IPS-18a (cell line): ENCODE data around the gene DYSF.

ENCODE experiments used
- H3K27ac ChIP-seq: one replicate; pipeline ENCODE4 v1.5.1; 2013; ENCODE audit warnings: low read length
- H3K27me3 ChIP-seq: one replicate; pipeline ENCODE4 v1.6.1; 2013; ENCODE audit warnings: mild to moderate bottlenecking, low read length; ENCODE audit not compliant: control insufficient read depth, insufficient read depth
- H3K36me3 ChIP-seq: one replicate; pipeline ENCODE4 v1.6.1; 2013; ENCODE audit warnings: low read depth, low read length; ENCODE audit not compliant: control insufficient read depth
- H3K4me1 ChIP-seq: one replicate; pipeline ENCODE4 v1.6.1; 2013; ENCODE audit warnings: low read depth, low read length; ENCODE audit not compliant: control insufficient read depth
- H3K4me3 ChIP-seq: one replicate; pipeline ENCODE4 v1.5.1; 2013; ENCODE audit warnings: low read length
- H3K9ac ChIP-seq: one replicate; pipeline ENCODE4 v1.6.1; 2013; ENCODE audit warnings: mild to moderate bottlenecking, low read length, moderate library complexity
- H3K9me3 ChIP-seq: one replicate; pipeline ENCODE4 v1.6.1; 2013; ENCODE audit warnings: low read depth, low read length; ENCODE audit not compliant: control insufficient read depth

DYSF gene

GRCh38 chr2:71658771-71659170 lies 205.4 kb downstream of the DYSF start:
- no peak overlapping the region for H3K27ac ChIP-seq
- no peak overlapping the region for H3K9ac ChIP-seq
- H3K27me3 ChIP-seq: no peaks in the 10 kb centered on the region
- no peak overlapping the region for H3K4me3 ChIP-seq
- no peaks in the 10 kb centered on the region for H3K9me3 ChIP-seq
- H3K4me1 ChIP-seq: no peaks in the 10 kb centered on the region
- no peaks in the 10 kb centered on the region for H3K36me3 ChIP-seq

GRCh38 chr2:71659868-71660518 lies 206.6 kb downstream of the DYSF start:
- H3K9me3 ChIP-seq: no peaks in the 10 kb centered on the region
- no peak overlapping the region for H3K9ac ChIP-seq
- no peaks in the 10 kb centered on the region for H3K36me3 ChIP-seq
- H3K27ac ChIP-seq: no peak overlapping the region
- no peak overlapping the region for H3K4me3 ChIP-seq
- no peaks in the 10 kb centered on the region for H3K27me3 ChIP-seq
- H3K4me1 ChIP-seq: no peaks in the 10 kb centered on the region

- H3K4me3 ChIP-seq: no peak overlapping the region
- H3K27ac ChIP-seq: no peak overlapping the region
- no peaks in the 10 kb centered on the region for H3K9me3 ChIP-seq
- H3K36me3 ChIP-seq: no peaks in the 10 kb centered on the region
- H3K4me1 ChIP-seq: no peaks in the 10 kb centered on the region
- H3K27me3 ChIP-seq: no peaks in the 10 kb centered on the region
- H3K9ac ChIP-seq: no peak overlapping the region
These were observed 208.4 kb downstream of the DYSF start for GRCh38 chr2:71661782-71662181.

GRCh38 chr2:71662665-71663394 lies 209.5 kb downstream of the DYSF start:
- Histone ChIP-seq H3K27ac (no peak overlapping the region), H3K27me3 (no peaks in the 10 kb centered on the region), H3K4me3 (no peak overlapping the region), H3K9me3 (no peaks in the 10 kb centered on the region), H3K9ac (no peak overlapping the region), H3K4me1 (no peaks in the 10 kb centered on the region), H3K36me3 (no peaks in the 10 kb centered on the region)

GRCh38 chr2:71664161-71664560 lies 210.8 kb downstream of the DYSF start:
- Histone ChIP-seq H3K4me3 (no peak overlapping the region), H3K4me1 (no peaks in the 10 kb centered on the region), H3K9ac (no peak overlapping the region), H3K27ac (no peak overlapping the region), H3K36me3 (no peaks in the 10 kb centered on the region), H3K9me3 (no peaks in the 10 kb centered on the region), H3K27me3 (no peaks in the 10 kb centered on the region)

- Histone ChIP-seq H3K4me1 (no peaks in the 10 kb centered on the region), H3K27ac (no peak overlapping the region), H3K27me3 (no peaks in the 10 kb centered on the region), H3K9ac (no peak overlapping the region), H3K4me3 (no peak overlapping the region), H3K36me3 (no peaks in the 10 kb centered on the region), H3K9me3 (no peaks in the 10 kb centered on the region)
These were observed 212.1 kb downstream of the DYSF start for GRCh38 chr2:71665168-71666093.

- H3K4me1 ChIP-seq: no peaks in the 10 kb centered on the region
- H3K36me3 ChIP-seq: no peaks in the 10 kb centered on the region
- H3K9ac ChIP-seq: no peak overlapping the region
These were observed 212.7 kb downstream of the DYSF start for GRCh38 chr2:71666094-71666474.

GRCh38 chr2:71667256-71668182 lies 214.2 kb downstream of the DYSF start:
- H3K4me1 ChIP-seq: no peaks in the 10 kb centered on the region
- H3K36me3 ChIP-seq: no peaks in the 10 kb centered on the region
- H3K27ac ChIP-seq: no peak overlapping the region
- no peaks in the 10 kb centered on the region for H3K27me3 ChIP-seq
- H3K4me3 ChIP-seq: no peak overlapping the region
- no peak overlapping the region for H3K9ac ChIP-seq
- H3K9me3 ChIP-seq: no peaks in the 10 kb centered on the region

More at GRCh38 chr2:71666094-71666474, 212.7 kb downstream of the DYSF start:
- H3K9me3 ChIP-seq: no peaks in the 10 kb centered on the region
- no peak overlapping the region for H3K27ac ChIP-seq
- H3K27me3 ChIP-seq: no peaks in the 10 kb centered on the region
- H3K4me3 ChIP-seq: no peak overlapping the region

GRCh38 chr2:71668326-71669057 lies 215.1 kb downstream of the DYSF start:
- H3K27ac ChIP-seq: no peak overlapping the region
- H3K9ac ChIP-seq: no peak overlapping the region
- H3K36me3 ChIP-seq: no peaks in the 10 kb centered on the region
- H3K27me3 ChIP-seq: no peaks in the 10 kb centered on the region
- H3K9me3 ChIP-seq: no peaks in the 10 kb centered on the region
- H3K4me1 ChIP-seq: no peaks in the 10 kb centered on the region
- H3K4me3 ChIP-seq: no peak overlapping the region

GRCh38 chr2:71669058-71669456 lies 215.7 kb downstream of the DYSF start:
- no peak overlapping the region for H3K27ac ChIP-seq

More at GRCh38 chr2:71669058-71669456, 215.7 kb downstream of the DYSF start:
- Histone ChIP-seq H3K27me3 (no peaks in the 10 kb centered on the region), H3K4me3 (no peak overlapping the region), H3K9me3 (no peaks in the 10 kb centered on the region), H3K4me1 (no peaks in the 10 kb centered on the region), H3K36me3 (no peaks in the 10 kb centered on the region), H3K9ac (no peak overlapping the region)
